Measurements from ENCODE around the gene TOM1L2. TPM values are rescaled to one million over a fixed set of nuclear protein-coding genes. Genes with fewer than 3 reads are reported as not detected.

Gene TOM1L2
- total RNA-seq, 1 experiment from 2014 or later, result 34.2 TPM

- ChIA-PET CTCF (interaction anchor here (0.8 to 1.1 kb wide), 2 partner anchors 11 to 26 kb away, joined by 3 to 4 read pairs; no protein-coding TSS in a partner anchor), POLR2A (interaction anchor here (0.8 to 1.2 kb wide), 2 partner anchors 13 to 19 kb away, joined by 3 to 5 read pairs; no protein-coding TSS in a partner anchor)
- Mint-ChIP-seq H3K9me3 (ENCODE audit: unreplicated experiment) (no peaks in the 10 kb centered on the region), H3K27me3 (ENCODE audit: insufficient read depth, unreplicated experiment) (no peaks in the 10 kb centered on the region), H3K4me1 (ENCODE audit: insufficient read depth, unreplicated experiment) (no peaks in the 10 kb centered on the region), H3K36me3 (ENCODE audit: insufficient read depth, unreplicated experiment) (peaks cover 5% of the 10 kb centered on the region), H3K27ac (ENCODE audit: low read depth, unreplicated experiment) (no peak overlapping the region), H3K4me3 (ENCODE audit: unreplicated experiment) (no peak overlapping the region)
- DNase-seq (ENCODE audit: unreplicated experiment), result no peak
- no TSS peak for BruUV-seq (replicated peaks)
- TF ChIP-seq CTCF (IDR thresholded peaks at IDR 0.05; ENCODE audit: unreplicated experiment), result no peak
- intact Hi-C loops (cut with micrococcal nuclease), result no loop called here
Observed at GRCh38 chr17:18006495-18007239, 34.5 kb upstream of the TOM1L2 start.

DNA sequence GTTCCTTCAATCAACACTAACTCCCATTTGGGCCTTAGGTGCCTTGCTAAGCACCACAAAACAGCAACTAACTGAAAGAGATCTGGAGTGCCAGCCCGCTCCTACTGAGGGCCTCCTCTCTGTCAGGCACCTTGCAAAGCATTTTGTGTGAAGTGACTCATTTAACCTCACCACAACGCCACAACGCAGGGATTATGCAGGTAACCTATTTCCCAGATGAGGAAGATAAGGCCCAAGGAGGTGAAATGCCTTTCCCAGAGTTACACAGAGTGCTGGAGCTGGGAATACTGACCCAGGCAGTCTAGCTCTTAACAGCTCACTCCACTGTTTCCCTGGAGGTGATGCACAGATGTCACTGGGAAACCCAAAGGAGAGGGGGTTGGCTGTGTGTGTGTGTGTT lies 33.3 kb upstream of the TOM1L2 start:
- H3K4me1 Mint-ChIP-seq (ENCODE audit: insufficient read depth, unreplicated experiment), result no peaks in the 10 kb centered on the region
- ChIA-PET CTCF (no interaction called here), POLR2A (no interaction called here)
- intact Hi-C loops (cut with micrococcal nuclease), result no loop called here
- no peaks in the 10 kb centered on the region for H3K9me3 Mint-ChIP-seq (ENCODE audit: unreplicated experiment)
- no TSS peak for BruUV-seq (replicated peaks)
- peaks cover 5% of the 10 kb centered on the region for H3K36me3 Mint-ChIP-seq (ENCODE audit: insufficient read depth, unreplicated experiment)
- no peaks in the 10 kb centered on the region for H3K27me3 Mint-ChIP-seq (ENCODE audit: insufficient read depth, unreplicated experiment)
- no peak overlapping the region for H3K4me3 Mint-ChIP-seq (ENCODE audit: unreplicated experiment)
- DNase-seq (ENCODE audit: unreplicated experiment), result no peak
- H3K27ac Mint-ChIP-seq (ENCODE audit: low read depth, unreplicated experiment), result no peak overlapping the region
- no peak for TF ChIP-seq CTCF (IDR thresholded peaks at IDR 0.05; ENCODE audit: unreplicated experiment)

GRCh38 chr17:18004884-18005305 lies 32.7 kb upstream of the TOM1L2 start:
- peak; percentile 29 for TF ChIP-seq CTCF (IDR thresholded peaks at IDR 0.05; ENCODE audit: unreplicated experiment)
- Mint-ChIP-seq H3K4me1 (ENCODE audit: insufficient read depth, unreplicated experiment) (no peaks in the 10 kb centered on the region), H3K27me3 (ENCODE audit: insufficient read depth, unreplicated experiment) (no peaks in the 10 kb centered on the region), H3K27ac (ENCODE audit: low read depth, unreplicated experiment) (no peak overlapping the region), H3K36me3 (ENCODE audit: insufficient read depth, unreplicated experiment) (no peaks in the 10 kb centered on the region), H3K4me3 (ENCODE audit: unreplicated experiment) (no peak overlapping the region), H3K9me3 (ENCODE audit: unreplicated experiment) (no peaks in the 10 kb centered on the region)
- intact Hi-C loops (cut with micrococcal nuclease), result no loop called here
- POLR2A ChIA-PET, result no interaction called here
- CTCF ChIA-PET, result no interaction called here
- BruUV-seq (replicated peaks), result no TSS peak
- DNase-seq (ENCODE audit: unreplicated experiment), result no peak

DNA sequence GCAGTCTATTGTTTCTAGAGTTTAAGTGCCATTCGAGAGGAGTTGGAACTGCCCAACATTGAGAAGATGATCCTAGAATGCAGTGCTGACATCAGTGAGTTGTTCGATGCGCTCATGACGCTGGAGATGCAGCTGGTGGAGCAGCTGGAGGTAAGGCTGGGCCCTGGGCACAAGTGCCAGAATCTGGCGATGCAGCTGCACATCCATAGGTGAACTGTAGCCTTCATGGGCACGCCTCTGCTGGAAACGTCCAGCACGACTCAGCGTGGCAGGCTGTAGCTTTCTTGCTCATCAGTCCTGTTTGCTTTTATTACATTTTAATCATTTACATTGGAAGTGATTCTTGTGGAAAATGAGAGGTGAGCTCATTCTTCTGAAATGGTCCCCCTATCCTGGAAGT lies 32.1 kb upstream of the TOM1L2 start:
- Mint-ChIP-seq H3K27me3 (ENCODE audit: insufficient read depth, unreplicated experiment) (no peaks in the 10 kb centered on the region), H3K4me3 (ENCODE audit: unreplicated experiment) (no peak overlapping the region), H3K36me3 (ENCODE audit: insufficient read depth, unreplicated experiment) (no peaks in the 10 kb centered on the region), H3K4me1 (ENCODE audit: insufficient read depth, unreplicated experiment) (no peaks in the 10 kb centered on the region), H3K9me3 (ENCODE audit: unreplicated experiment) (no peaks in the 10 kb centered on the region), H3K27ac (ENCODE audit: low read depth, unreplicated experiment) (no peak overlapping the region)
- no peak for TF ChIP-seq CTCF (IDR thresholded peaks at IDR 0.05; ENCODE audit: unreplicated experiment)
- ChIA-PET CTCF (interaction anchor here (0.6 kb wide), 2 partner anchors 977 to 1552 kb away, joined by 3 read pairs; no protein-coding TSS in a partner anchor), POLR2A (interaction anchor here (1.5 kb wide), 1 partner anchor 32 kb away, joined by 3 read pairs; the partner anchor contains the start of genes DRC3 and TOM1L2)
- no peak for DNase-seq (ENCODE audit: unreplicated experiment)
- intact Hi-C loops (cut with micrococcal nuclease), result no loop called here
- BruUV-seq (replicated peaks), result no TSS peak

Data from MCF 10A (cell line).